HG02840 (cell line): ENCODE results near the gene NUB1.

Source experiments
- ATAC-seq: cut with Tn5 transposase; IDR thresholded peaks from one replicate; pipeline ENCODE4 v1.9.1; 2021; ENCODE audit warnings: mild to moderate bottlenecking, moderate library complexity, moderate number of reproducible peaks; ENCODE audit not compliant: unreplicated experiment, low FRiP score

NUB1 gene

DNA sequence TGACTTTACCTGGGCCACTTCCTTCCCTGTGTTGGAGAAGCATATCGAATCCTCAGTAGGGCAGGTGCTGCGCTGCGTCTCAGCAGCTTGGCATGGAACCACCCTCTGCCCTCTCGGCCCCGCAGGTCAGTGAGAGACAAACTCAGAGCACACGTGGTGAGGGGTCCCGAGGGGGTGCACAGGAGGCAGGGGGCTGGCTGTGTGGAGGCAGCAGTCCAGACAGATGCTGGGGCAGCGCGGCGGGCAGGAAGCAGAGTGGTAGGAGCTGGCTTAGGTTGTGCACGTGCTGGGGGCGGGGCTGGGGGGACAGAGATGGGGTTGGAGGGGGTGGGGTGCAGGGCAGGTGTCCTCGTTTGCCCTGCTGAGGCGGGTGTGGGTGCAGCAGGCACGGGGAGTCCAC, 33.1 kb downstream of the NUB1 start:
- no peak for ATAC-seq

DNA sequence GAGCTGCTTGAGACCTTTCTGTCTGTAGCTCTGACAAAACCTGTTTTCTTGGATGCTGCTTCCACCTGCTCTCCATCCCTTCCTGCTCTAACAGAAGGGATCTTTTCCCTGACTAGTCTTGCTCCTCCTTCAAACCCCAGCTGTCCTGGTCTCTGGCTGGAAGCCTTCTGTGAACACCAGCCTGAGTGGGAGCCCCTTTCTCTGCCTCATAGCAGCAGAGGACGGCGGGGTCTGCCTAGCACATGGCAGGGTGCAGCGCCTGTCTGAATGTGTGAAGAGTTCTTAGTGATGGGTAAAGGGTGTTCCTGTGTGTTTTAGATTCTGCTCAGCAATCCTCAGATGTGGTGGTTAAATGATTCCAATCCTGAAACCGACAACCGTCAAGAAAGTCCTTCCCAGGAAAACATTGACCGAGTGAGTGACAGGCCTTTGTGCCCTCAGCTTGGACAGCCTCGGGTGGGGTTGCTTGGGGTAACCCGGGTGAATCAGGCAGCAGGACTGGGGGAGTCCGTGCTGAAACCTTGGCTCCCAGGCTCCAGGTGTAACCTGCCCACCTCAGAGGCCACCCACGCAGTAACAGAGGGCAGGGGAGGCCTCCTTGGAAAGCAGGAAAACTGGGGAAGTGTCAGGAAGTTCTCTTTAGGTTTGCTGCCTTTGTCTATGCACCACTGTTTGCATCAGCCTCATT, 34.1 kb downstream of the NUB1 start:
- ATAC-seq: no peak

DNA sequence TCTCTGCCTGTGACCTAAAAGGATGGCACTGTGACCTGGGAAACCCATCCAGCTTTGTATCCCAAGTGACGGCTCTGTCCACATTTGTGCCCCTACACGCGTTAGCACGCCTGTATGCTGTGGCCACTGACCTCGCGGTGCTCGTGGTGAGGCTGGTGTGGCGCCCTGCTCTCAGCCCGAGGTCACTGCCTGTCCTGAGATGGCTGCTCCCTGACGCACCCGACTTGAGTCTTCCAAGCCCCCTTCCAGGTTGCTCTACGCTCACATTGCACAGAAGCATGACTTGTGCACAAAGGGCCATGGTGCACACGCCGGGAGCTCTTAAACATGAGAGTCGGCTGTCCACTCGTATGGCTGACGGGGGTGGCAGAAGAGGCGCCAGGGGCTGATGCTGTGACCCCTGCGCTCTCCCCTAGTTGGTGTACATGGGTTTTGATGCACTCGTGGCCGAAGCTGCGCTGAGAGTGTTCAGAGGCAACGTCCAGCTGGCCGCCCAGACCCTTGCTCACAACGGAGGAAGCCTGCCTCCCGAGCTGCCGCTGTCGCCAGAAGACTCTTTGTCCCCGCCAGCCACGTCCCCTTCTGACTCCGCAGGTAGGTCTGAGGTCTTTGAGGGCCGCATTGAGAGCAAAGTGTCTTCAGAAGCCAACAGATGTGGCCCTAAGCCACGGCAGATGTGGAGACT, 34.7 kb downstream of the NUB1 start:
- ATAC-seq: no peak

DNA sequence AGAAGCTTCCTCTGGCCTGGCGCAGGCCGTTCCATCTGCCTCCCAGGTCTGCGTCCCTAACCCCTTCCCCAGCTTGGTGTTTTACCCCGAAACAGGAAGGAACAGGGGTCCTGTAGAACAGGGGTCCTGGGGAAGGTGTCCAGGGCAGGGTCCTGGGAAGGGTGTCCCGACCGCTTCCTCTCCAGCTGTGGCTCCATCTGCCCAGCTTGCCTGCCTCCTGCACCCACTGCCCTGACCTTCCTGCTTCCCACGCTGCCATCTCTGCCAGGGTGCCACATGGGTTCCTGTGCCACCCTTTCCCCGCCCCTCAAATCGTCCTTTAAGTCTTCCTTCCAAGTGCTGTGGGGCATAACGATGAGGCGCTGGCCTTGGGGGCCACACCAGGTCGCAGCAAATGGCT, 35.8 kb downstream of the NUB1 start:
- ATAC-seq: no peak

DNA sequence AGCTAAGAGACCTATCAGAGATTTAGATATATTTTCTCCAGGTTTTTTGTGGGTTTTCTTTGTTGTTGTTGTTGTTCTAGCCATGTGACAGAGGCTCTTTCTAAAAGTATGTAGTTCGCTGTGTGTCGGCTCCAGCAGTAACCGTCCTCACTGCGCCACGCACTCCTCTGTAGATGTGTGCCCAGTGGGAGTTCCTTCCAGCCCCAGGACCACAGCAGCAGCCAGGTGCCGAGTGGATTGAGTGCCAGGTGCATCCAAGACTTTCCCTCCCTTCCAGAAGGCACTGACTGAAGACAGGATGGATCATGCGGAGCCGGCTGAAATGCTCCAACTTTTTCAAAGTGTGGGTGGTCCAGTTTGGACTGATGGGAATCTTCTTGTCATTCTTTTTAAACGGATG, 36.4 kb downstream of the NUB1 start:
- ATAC-seq: no peak

DNA sequence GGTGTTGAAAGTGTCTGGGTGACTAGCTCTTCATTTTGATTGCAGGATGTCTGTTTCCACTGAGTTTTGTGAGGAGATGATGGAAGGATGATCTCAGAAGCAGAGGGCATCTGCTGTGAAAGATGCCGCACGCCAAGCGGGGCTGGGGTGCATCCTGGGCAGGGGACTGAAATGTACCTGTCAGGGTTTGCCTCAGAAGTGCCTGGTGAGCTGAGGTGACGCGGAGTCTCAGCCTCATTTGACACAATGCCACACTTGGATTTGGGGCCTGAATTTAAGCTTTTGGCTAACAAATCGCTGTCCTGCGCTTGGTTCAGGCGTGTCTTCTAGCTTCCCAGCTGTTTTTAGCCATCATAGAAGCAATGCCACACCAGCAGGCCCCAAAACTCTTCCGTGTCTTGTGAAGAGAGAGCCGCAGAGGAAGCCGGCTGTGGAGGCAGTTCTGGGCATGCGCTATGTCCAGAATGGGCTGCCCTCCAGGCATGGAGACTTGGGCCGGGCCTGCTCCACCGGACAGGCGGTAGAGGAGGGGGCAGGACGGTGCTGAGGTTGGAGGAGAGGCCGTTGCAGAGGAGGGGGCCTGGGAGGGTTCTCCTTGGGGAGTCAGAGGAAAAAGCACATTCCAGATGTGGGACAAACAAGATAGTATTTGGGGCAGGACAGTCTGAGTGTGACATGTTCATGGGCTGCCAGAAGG, 37.0 kb downstream of the NUB1 start:
- ATAC-seq: no peak

DNA sequence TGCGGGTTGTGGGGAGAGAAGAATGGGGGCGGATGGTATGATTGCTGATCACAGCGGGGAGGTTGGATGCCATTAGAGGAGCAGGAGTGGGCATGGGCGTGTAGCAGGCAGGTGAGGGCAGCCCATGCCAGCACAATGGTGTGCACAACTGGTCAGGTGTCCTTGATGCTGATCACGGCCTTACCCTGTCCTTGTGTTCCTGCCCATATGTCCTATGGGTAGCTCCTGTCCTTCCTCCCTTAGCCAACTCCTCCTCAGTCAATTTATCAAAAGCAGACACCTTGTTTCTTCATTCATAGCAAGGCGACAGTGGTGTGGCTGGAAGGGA, 37.5 kb downstream of the NUB1 start:
- ATAC-seq: no peak

DNA sequence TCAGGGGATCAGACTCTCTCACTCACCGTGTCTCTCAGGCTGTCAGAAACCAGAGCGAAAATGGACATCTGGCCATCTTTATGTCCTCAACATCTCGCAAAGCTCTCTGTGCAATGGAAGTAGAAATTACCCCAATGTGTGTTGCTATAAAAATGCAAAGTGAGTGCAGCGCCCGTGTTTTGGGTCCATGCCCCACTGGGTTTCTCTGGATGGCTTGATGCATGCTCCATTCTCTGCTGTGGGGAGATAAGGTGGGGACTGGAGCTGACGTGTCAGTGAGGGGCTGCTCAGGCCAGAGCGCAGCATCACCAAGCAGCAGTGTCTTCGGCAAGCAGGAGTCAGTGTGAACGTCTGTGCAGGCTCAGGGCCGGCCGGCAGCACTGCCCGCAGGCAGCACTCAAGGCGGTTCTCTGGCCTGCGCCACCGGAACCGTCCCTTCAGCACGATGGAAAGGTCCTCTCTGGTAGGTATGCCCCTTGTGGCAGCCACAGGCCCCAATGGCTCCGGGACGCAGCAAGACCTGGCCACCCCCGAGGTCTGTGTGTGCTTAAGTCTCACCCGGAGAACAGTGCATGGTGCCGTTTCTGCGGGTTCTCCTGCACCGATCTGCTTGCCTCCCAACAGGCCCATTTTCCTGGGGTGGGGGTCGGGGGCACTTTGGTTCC, 38.1 kb downstream of the NUB1 start:
- ATAC-seq: no peak

DNA sequence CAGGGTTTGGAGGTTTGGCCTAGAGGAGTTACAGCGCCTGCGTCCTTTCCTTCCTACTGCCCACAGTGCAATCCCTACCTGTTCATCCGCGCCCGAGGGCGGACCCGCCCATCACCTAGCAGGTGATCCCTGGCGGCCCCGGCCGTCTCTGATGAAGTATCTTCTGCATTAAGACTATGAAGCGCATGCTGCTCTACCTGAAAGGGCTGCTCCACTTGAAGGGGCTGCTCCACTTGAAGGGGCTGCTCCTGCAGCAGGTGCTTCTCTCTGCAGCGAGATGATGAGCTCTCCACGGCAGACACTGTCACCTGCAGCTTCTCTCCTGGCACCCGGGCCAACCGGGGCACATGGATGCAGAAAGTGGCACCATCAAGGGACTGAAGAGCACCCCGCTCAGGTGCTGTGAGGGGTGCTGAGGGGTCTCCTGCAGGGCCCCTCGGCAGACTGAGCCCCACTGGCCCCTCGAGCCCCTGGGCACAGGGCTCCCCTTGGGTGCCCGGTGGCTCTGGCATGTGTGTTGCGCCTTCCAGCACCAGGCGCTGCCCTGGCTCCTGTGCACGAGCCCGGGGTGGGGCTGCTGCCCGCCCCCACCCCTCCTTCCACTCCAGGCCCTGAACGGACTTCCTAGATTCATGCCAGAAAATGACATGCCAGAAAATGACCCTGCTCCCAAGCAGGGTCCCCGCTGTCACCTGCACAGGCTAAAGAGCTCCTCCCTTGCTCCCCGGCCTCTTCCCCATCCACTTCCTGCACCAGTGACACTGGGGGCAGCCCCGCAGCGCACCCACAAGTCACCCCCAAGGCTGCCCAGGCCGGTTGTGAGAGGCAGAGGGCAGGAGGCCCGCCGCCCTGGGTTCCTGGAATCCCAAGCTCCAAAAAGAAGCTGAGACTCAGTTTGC, 38.8 kb downstream of the NUB1 start:
- no peak for ATAC-seq

DNA sequence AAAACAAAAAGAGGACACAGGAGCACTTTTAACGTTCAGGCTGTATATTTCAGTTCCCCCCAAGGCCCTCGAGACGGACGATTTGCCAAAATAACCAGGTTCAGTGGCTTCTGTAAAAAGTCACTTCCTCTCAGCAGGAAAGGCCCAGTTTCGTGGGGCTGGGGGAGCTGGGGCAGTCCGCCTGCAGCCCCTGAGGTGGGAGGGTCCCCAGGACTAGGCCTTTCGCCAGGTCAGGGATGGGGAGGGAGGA, 39.4 kb downstream of the NUB1 start:
- ATAC-seq: no peak

DNA sequence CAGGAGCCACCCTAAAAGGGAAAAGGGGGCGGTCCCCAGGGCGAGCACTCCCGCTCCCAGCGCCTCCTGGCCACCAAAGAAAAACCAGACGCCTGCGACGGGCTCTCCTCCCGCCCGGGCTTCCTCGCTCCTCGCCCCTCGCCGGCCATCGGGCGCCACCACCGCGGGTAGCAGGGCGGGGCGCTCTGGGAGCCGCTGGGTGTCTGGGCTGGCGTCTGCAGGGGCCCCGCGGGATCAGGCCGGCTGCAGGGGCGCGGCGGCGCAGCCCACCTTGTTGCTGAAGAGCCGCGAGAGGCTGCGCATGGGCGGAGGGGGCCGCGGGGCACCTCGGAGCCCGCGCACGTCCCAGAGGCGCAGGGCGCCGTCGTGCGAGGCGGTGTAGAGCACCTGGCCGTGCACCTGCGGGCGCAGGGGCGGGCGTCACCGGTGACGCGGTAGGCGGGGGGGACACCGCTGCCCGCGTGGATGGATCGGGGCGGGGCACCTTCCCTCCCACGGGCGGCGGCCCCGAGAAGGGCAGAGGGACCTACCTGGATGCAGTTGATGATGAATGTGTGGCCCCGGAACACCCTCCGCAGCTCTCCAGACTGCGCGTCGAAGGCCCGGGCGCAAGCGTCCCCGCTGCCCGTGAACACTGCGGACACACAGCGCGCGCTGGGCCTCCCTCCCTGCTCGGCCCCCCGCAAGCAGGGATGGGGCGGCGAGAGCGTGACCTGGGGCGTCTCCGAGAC, 39.9 kb downstream of the NUB1 start:
- no peak for ATAC-seq

DNA sequence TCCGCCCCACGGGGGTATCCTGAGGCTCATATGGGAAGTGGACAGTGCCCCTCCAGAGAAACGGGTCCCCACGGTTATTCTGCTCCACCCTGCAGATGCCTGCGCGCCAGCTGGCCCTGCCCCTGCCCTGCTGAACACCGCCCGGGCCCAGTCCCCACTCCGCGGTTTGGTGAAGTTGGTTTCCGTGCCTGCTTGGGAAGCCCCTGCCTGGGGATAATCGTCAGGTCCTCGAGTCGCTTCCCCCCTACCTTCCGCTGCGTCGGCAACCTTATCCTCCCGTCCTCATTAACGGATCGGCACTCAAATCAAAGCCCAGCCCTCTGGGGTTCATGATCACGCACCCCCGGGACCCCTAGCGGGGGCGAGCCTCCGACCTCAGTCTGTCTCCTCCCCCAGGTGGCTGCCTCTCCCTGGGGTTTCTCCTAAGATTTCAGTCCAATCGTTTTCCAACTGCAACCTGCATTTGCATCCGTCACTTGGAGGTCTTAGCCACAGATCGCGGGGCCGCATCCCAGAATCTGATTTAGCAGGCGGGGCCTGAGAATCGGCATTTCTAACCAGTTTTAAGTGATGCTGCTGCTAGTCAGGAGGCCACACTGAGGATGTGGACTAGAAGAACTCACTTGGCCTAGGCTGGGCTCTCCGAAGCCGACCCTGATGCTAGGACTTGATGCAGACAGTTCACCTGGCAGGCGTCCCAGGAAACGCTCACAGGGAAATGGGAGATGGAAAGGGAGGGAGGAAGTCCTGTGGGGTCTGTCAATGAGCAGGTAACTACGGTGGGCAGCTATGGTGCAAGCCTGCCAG, 40.7 kb downstream of the NUB1 start:
- ATAC-seq: no peak

DNA sequence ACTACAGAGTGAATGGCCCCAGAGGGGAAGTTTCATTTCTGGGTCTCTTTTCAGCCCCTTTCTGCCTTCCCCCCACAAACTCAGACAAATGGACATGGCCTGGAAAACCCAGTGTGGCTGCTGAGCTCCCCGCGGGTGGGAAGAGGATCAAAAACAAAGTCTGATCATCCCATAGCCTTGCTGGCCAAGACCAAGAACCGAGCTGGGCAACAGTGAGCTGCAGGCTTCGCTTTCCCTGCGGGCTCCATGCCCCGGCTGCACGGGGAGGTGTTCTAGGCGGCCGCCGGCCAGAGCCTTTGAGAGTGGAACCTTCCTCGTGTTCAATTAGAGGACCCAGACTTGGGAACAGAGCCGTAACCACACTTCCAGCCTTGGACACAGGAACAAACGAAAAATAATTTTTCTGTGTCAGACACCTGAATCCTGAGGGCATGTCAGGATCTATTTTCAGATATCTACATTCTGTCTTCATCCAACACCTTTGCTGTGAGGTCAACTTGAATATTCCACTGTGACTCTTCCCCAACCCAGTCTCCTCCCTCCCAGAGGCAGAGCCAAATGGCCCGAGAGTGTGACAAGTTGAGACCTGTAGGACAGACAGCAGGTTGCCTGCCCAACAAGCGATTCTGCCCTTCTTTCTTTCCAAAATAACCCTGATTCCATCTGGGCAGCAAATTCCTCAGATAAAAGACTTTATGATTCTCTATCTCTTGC, 42.2 kb downstream of the NUB1 start:
- no peak for ATAC-seq

DNA sequence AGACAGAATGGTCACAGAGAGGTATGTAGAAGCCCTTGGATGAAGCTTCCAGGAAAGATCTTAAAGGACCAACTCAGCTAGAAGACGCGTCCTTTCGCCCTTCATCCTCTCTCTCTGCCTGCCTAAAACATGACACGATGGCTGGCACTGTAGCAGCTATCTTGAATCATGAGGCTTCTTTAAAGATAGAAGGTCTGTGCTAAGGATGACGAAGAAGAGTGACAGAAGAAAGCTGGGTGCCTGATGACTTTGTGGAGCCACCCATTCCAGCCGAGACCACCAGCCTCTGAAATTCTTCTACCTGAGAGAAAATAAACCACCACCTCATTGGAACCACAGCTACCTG, 42.7 kb downstream of the NUB1 start:
- no peak for ATAC-seq

DNA sequence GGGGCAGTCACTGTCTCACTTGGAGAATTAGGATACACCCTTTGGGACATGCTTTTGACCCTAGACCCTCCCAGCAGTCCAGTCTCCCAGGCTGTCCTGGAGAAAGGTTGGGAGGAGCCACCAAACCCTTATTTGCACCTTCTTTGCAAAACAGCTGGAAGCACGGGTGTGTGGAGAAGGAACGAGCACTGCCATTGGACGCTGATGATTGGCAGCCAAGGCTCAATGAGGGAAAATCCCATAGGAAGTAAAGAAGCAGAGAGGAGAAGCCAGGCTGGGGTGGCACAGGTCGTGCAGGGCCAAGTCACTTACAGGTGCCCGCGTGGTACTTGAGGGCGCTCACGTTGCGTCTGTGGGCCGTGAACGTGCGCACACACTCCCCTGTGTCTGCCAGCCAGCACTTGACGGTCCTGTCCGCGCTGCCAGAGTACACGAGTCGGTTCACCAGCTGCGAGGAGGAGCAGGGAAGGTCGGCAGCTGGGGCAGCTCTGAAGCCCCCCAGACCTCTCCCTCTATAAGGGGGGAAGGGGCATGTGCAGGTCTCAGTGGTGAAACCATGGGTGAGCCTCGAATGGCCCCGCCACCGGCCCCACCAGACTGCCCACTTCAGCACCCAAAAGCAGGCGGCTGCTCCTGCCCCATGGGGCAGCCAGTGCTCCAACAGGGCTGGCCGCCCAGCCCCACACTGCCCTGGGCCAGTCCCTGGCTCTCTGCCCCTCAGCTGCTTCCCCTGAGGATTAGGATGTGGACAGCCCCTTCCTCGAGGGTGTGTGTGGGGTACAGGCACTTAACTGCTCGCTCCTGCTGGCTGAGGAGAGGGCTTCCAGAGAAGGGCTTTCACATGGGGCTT, 43.4 kb downstream of the NUB1 start:
- no peak for ATAC-seq

DNA sequence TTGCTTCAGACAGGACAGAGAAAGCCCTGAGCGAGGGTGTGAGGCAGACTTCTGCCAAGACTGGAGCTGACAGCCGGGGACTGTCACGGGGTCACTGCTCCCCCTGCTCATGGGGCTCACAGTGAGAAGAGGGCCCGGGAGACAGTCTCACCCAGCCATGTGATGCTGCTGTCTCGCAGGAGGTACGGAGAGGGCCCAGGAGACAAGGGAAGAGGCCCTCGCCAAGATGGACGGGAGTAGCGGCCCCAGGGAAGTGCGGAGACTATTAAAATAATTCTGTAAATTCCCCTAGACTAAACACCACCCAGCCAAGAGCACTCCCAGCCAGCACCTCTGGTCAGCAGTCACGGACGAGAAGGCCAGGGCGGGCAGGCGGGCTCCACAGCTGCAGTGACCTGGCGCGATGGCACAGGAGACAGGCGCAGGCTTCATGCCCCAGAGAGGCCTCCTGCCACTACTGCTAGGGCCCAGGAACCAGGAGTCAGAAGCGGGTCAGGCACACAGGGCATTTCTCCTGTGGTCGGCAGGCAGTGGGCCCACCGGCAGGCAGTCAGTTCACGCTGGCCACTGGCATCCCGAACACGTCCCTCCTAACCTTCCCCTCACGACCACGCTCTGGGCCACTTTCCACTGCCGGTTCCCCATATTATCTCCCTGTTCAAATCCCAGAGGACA, 44.2 kb downstream of the NUB1 start:
- ATAC-seq: no peak
